Brain pericyte (primary cell): ENCODE results near the gene TLCD4.
"Not testable (repeated sequence)": the region's sequence is repeated elsewhere in the genome, so short reads cannot be mapped to it uniquely, and the experiment has no call there.

Experiments
- DNase-seq: peaks from one replicate; pipeline ENCODE4 v3.0.0-alpha.2; 2012; ENCODE audit warnings: low read depth, low spot score

The TLCD4 gene

GRCh38 chr1:95154096-95154495 is 36.9 kb downstream of the TLCD4 start:
- no peak for DNase-seq

- not testable (repeated sequence) for DNase-seq
Observed at GRCh38 chr1:95165569-95165968, 48.4 kb downstream of the TLCD4 start.
